ENCODE measurements around the gene NPFF.
"Not testable (repeated sequence)": the region's sequence is repeated elsewhere in the genome, so short reads cannot be mapped to it uniquely, and the experiment has no call there.

Gene NPFF

GRCh38 chr12:53506881-53507602 is at the start of gene NPFF:
NPFF (minus strand) TSS chr12:53507484; CDS start chr12:53507474, 10 bp downstream.
- DNase-seq = no peak

- DNase-seq = no peak
Observed at GRCh38 chr12:53552361-53553327, 45.4 kb upstream of the NPFF start.

GRCh38 chr12:53551889-53552291 is 44.6 kb upstream of the NPFF start:
- DNase-seq = no peak

- no peak for DNase-seq
Observed at GRCh38 chr12:53550595-53550994, 43.3 kb upstream of the NPFF start.

- DNase-seq = not testable (repeated sequence)
Observed at GRCh38 chr12:53550131-53550530, 42.8 kb upstream of the NPFF start.

- DNase-seq = not testable (repeated sequence)
Observed at GRCh38 chr12:53548354-53548753, 41.1 kb upstream of the NPFF start.

- peak; percentile 64 for DNase-seq
Observed at GRCh38 chr12:53543539-53543938, 36.3 kb upstream of the NPFF start.

- no peak for DNase-seq
Observed at GRCh38 chr12:53539526-53539925, 32.2 kb upstream of the NPFF start.

GRCh38 chr12:53538209-53538689 is 31.0 kb upstream of the NPFF start:
- no peak for DNase-seq

- no peak for DNase-seq
Observed at GRCh38 chr12:53536962-53537361, 29.7 kb upstream of the NPFF start.

GRCh38 chr12:53533471-53533870 is 26.2 kb upstream of the NPFF start:
- no peak for DNase-seq

GRCh38 chr12:53532524-53533445 is 25.5 kb upstream of the NPFF start:
- DNase-seq = no peak

GRCh38 chr12:53532021-53532420 is 24.7 kb upstream of the NPFF start:
- no peak for DNase-seq

GRCh38 chr12:53530920-53531319 is 23.6 kb upstream of the NPFF start:
- DNase-seq = no peak

- DNase-seq = no peak
Observed at GRCh38 chr12:53530061-53530460, 22.8 kb upstream of the NPFF start.

GRCh38 chr12:53524476-53524875 is 17.2 kb upstream of the NPFF start:
- DNase-seq = no peak

- DNase-seq = no peak
Observed at GRCh38 chr12:53523131-53523530, 15.8 kb upstream of the NPFF start.

GRCh38 chr12:53518381-53518780 is 11.1 kb upstream of the NPFF start:
- DNase-seq = no peak

GRCh38 chr12:53516758-53517455 is 9.6 kb upstream of the NPFF start:
- DNase-seq = no peak

- no peak for DNase-seq
Observed at GRCh38 chr12:53515291-53515680, 8.0 kb upstream of the NPFF start.

- no peak for DNase-seq
Observed at GRCh38 chr12:53514628-53515290, 7.5 kb upstream of the NPFF start.
